NT2/D1 (cell line): ENCODE measurements around the gene CRELD2.

Source experiments
- DNase-seq: peaks from one replicate; pipeline ENCODE4 v3.0.0-alpha.2; 2011; ENCODE audit warnings: low read depth, low spot score
- H3K27me3 ChIP-seq: 2 replicates; pipeline ENCODE4 v1.6.0; 2011; ENCODE audit warnings: mild to moderate bottlenecking; ENCODE audit not compliant: insufficient read length, insufficient read depth
- H3K36me3 ChIP-seq: 2 replicates; pipeline ENCODE4 v1.6.1; 2011; ENCODE audit warnings: mild to moderate bottlenecking, low read length, mixed read lengths; ENCODE audit not compliant: insufficient read depth, insufficient read length
- H3K4me1 ChIP-seq: 2 replicates; pipeline ENCODE4 v1.5.1; 2011; ENCODE audit not compliant: insufficient read depth, insufficient read length
- H3K4me3 ChIP-seq: 2 replicates; pipeline ENCODE4 v1.5.1; 2011; ENCODE audit warnings: low read depth; ENCODE audit not compliant: insufficient read length
- H3K9ac ChIP-seq: 2 replicates; pipeline ENCODE4 v1.6.0; 2011; ENCODE audit warnings: low read depth; ENCODE audit not compliant: insufficient read length
- H3K9me3 ChIP-seq: 2 replicates; pipeline ENCODE4 v1.5.1; 2011; ENCODE audit warnings: mild to moderate bottlenecking, low read length; ENCODE audit not compliant: insufficient read depth
- SUZ12 ChIP-seq: IDR thresholded peaks from 2 replicates; pipeline ENCODE4 v1.6.1; 2011; ENCODE audit not compliant: insufficient read length, insufficient read depth; ENCODE audit errors: extremely low read depth
- YY1 ChIP-seq: IDR thresholded peaks from 2 replicates; pipeline ENCODE4 v1.6.1; 2011; ENCODE audit not compliant: insufficient read length, insufficient read depth
- ZNF274 ChIP-seq: IDR thresholded peaks from 2 replicates; pipeline ENCODE4 v1.6.1; 2011; ENCODE audit warnings: mild to moderate bottlenecking, low read depth, low read length

CRELD2 gene

GRCh38 chr22:49946612-49947295 is 28.3 kb downstream of the CRELD2 start:
- Histone ChIP-seq H3K9ac (peak overlapping the region; percentile 64), H3K36me3 (no peaks in the 10 kb centered on the region), H3K4me1 (peaks cover 31% of the 10 kb centered on the region), H3K9me3 (no peaks in the 10 kb centered on the region), H3K27me3 (no peaks in the 10 kb centered on the region), H3K4me3 (peak overlapping the region; percentile 11)
- no peak for TF ChIP-seq YY1
- TF ChIP-seq ZNF274, result no peak
- no peak for TF ChIP-seq SUZ12
- no peak for DNase-seq

GRCh38 chr22:49947296-49947622 is 28.8 kb downstream of the CRELD2 start:
- no peaks in the 10 kb centered on the region for H3K9me3 ChIP-seq
- H3K4me1 ChIP-seq, result peaks cover 34% of the 10 kb centered on the region
- no peak for DNase-seq
- no peaks in the 10 kb centered on the region for H3K27me3 ChIP-seq
- H3K4me3 ChIP-seq, result peak overlapping the region; percentile 11
- no peak for TF ChIP-seq YY1
- no peak for TF ChIP-seq SUZ12
- no peak for TF ChIP-seq ZNF274
- peak overlapping the region; percentile 64 for H3K9ac ChIP-seq
- H3K36me3 ChIP-seq, result no peaks in the 10 kb centered on the region

- H3K36me3 ChIP-seq, result no peaks in the 10 kb centered on the region
- peaks cover 38% of the 10 kb centered on the region for H3K4me1 ChIP-seq
- H3K9ac ChIP-seq, result peak overlapping the region; percentile 21
- DNase-seq, result no peak
- H3K27me3 ChIP-seq, result no peaks in the 10 kb centered on the region
- no peaks in the 10 kb centered on the region for H3K9me3 ChIP-seq
- TF ChIP-seq YY1, result no peak
- no peak for TF ChIP-seq SUZ12
- TF ChIP-seq ZNF274, result no peak
- no peak overlapping the region for H3K4me3 ChIP-seq
Measured at GRCh38 chr22:49948116-49948957, 29.9 kb downstream of the CRELD2 start.

GRCh38 chr22:49948958-49949913 is 30.8 kb downstream of the CRELD2 start:
- H3K4me1 ChIP-seq, result peaks cover 36% of the 10 kb centered on the region
- DNase-seq, result no peak
- TF ChIP-seq ZNF274 (no peak), SUZ12 (no peak)
- H3K36me3 ChIP-seq, result no peaks in the 10 kb centered on the region
- H3K9me3 ChIP-seq, result no peaks in the 10 kb centered on the region
- H3K9ac ChIP-seq, result peak overlapping the region; percentile 32
- no peak overlapping the region for H3K4me3 ChIP-seq
- no peaks in the 10 kb centered on the region for H3K27me3 ChIP-seq

GRCh38 chr22:49949914-49950292 is 31.5 kb downstream of the CRELD2 start:
- no peak overlapping the region for H3K4me3 ChIP-seq
- peaks cover 36% of the 10 kb centered on the region for H3K4me1 ChIP-seq
- H3K36me3 ChIP-seq, result no peaks in the 10 kb centered on the region
- H3K27me3 ChIP-seq, result no peaks in the 10 kb centered on the region
- H3K9ac ChIP-seq, result no peak overlapping the region
- TF ChIP-seq SUZ12 (no peak), YY1 (no peak), ZNF274 (no peak)
- DNase-seq, result no peak
- H3K9me3 ChIP-seq, result no peaks in the 10 kb centered on the region

GRCh38 chr22:49950396-49950994 is 32.1 kb downstream of the CRELD2 start:
- Histone ChIP-seq H3K9ac (no peak overlapping the region), H3K4me3 (no peak overlapping the region), H3K4me1 (peaks cover 36% of the 10 kb centered on the region), H3K9me3 (no peaks in the 10 kb centered on the region), H3K27me3 (no peaks in the 10 kb centered on the region), H3K36me3 (no peaks in the 10 kb centered on the region)
- DNase-seq, result no peak
- TF ChIP-seq YY1 (no peak), SUZ12 (no peak), ZNF274 (no peak)
